PC-9 (cell line): ENCODE measurements around the gene ARFGEF3. TPM values are rescaled to one million over a fixed set of nuclear protein-coding genes. Genes with fewer than 3 reads are reported as not detected.

Experiments
- BruUV-seq: library from RNA; stranded (reverse); fragments of 400-500 nt; replicated peaks from 2 replicates; lab custom pipeline; 2021; lab: Mats Ljungman, UMichigan
- CTCF ChIA-PET: fragments of 300-600 bp; sonication (Branson Sonifier 250); formaldehyde crosslinking; loops from one replicate; lab custom pipeline; 2022; ENCODE audit warnings: antibody characterized with exemption; lab: Charles Lee
- POLR2A ChIA-PET: fragments of 300-600 bp; sonication (Branson Sonifier 250); formaldehyde crosslinking; loops from one replicate; lab custom pipeline; 2022; ENCODE audit warnings: antibody characterized with exemption; ENCODE audit not compliant: unreplicated experiment; lab: Charles Lee
- DNase-seq, 2 experiments: peaks; one replicate each; pipeline versions ENCODE4 v3.0.0 to v3.0.0-alpha.2; 2015 to 2022; ENCODE audit warnings: mixed read lengths in 1 of 2
- H2AFZ ChIP-seq: fragments of 200-600 bp; sonication (generic); 2 replicates; pipeline ENCODE4 v1.8.1; 2017; ENCODE audit warnings: antibody characterized with exemption
- H3F3A ChIP-seq: fragments of 200-600 bp; sonication (generic); 2 replicates; pipeline ENCODE4 v1.8.1; 2017; ENCODE audit warnings: antibody characterized with exemption, mild to moderate bottlenecking, low read depth; ENCODE audit not compliant: insufficient read depth
- H3K27ac ChIP-seq: fragments of 200-600 bp; sonication (generic); 2 replicates; pipeline ENCODE4 v1.6.1; 2016; ENCODE audit warnings: mixed run types
- H3K27me3 ChIP-seq: fragments of 200-600 bp; sonication (generic); 2 replicates; pipeline ENCODE4 v1.6.1; 2016; ENCODE audit warnings: low read depth, mixed run types; ENCODE audit not compliant: insufficient read depth
- H3K36me3 ChIP-seq: fragments of 200-600 bp; sonication (generic); 2 replicates; pipeline ENCODE4 v1.6.1; 2016; ENCODE audit warnings: low read depth, mixed run types
- H3K4me1 ChIP-seq: fragments of 200-600 bp; sonication (generic); replicated peaks from 2 replicates; pipeline ENCODE4 v1.6.1; 2016; ENCODE audit warnings: mixed run types; ENCODE audit not compliant: insufficient read depth
- H3K4me2 ChIP-seq: fragments of 200-600 bp; sonication (generic); 2 replicates; pipeline ENCODE4 v1.6.1; 2017; ENCODE audit warnings: mixed run types
- H3K4me3 ChIP-seq: fragments of 200-600 bp; sonication (generic); 2 replicates; pipeline ENCODE4 v1.6.1; 2016; ENCODE audit warnings: mixed run types
- H3K79me2 ChIP-seq: fragments of 200-600 bp; sonication (generic); 2 replicates; pipeline ENCODE4 v1.6.1; 2017; ENCODE audit warnings: low read depth, mixed run types
- H3K9me2 ChIP-seq: fragments of 200-600 bp; sonication (generic); 2 replicates; pipeline ENCODE4 v1.8.1; 2017; ENCODE audit warnings: mild to moderate bottlenecking; ENCODE audit not compliant: insufficient read depth
- H3K9me3 ChIP-seq: fragments of 200-600 bp; sonication (generic); 2 replicates; pipeline ENCODE4 v1.8.1; 2016; ENCODE audit warnings: low read depth; ENCODE audit not compliant: insufficient read depth
- H4K20me1 ChIP-seq: fragments of 200-600 bp; sonication (generic); 2 replicates; pipeline ENCODE4 v1.8.1; 2017; ENCODE audit not compliant: insufficient read depth
- CTCF ChIP-seq: fragments of 200-600 bp; sonication (generic); conservative IDR thresholded peaks from 2 replicates; pipeline ENCODE4 v1.6.1; 2017; ENCODE audit warnings: mixed run types, antibody characterized with exemption, mild to moderate bottlenecking, moderate library complexity
- EZH2 ChIP-seq: fragments of 200-600 bp; sonication (generic); IDR thresholded peaks from 2 replicates; pipeline ENCODE4 v1.8.0; 2017; ENCODE audit warnings: antibody characterized with exemption, low read depth
- intact Hi-C: fragments of 100-400 bp; cut with micrococcal nuclease; formaldehyde crosslinking; loops from one replicate; pipeline ENCODE4 v1.10.0; 2022; ENCODE audit not compliant: unreplicated experiment
- total RNA-seq: library from RNA; stranded (reverse); gene quantifications from 2 replicates; pipeline ENCODE4 v1.2.3, GENCODE V29; 2021

ARFGEF3 gene
- total RNA-seq, 1 experiment from 2014 or later, result 9.9 TPM

- Histone ChIP-seq H3K9me3 (no peaks in the 10 kb centered on the region), H3K4me2 (no peak overlapping the region), H3K27me3 (no peaks in the 10 kb centered on the region), H3K79me2 (no peaks in the 10 kb centered on the region), H3F3A (no peaks in the 10 kb centered on the region), H3K4me1 (no peaks in the 10 kb centered on the region), H3K27ac (no peak overlapping the region), H3K9me2 (no peaks in the 10 kb centered on the region), H3K36me3 (peaks cover 36% of the 10 kb centered on the region), H4K20me1 (no peaks in the 10 kb centered on the region), H2AFZ (no peak overlapping the region), H3K4me3 (no peak overlapping the region)
- intact Hi-C loops, result no loop called here
- CTCF ChIA-PET, result no interaction called here
- POLR2A ChIA-PET, result no interaction called here
- no peak for DNase-seq
- TF ChIP-seq CTCF (no peak), EZH2 (no peak)
- BruUV-seq, result no TSS peak
Observed at GRCh38 chr6:138296381-138296780, 134.6 kb downstream of the ARFGEF3 start.

DNA sequence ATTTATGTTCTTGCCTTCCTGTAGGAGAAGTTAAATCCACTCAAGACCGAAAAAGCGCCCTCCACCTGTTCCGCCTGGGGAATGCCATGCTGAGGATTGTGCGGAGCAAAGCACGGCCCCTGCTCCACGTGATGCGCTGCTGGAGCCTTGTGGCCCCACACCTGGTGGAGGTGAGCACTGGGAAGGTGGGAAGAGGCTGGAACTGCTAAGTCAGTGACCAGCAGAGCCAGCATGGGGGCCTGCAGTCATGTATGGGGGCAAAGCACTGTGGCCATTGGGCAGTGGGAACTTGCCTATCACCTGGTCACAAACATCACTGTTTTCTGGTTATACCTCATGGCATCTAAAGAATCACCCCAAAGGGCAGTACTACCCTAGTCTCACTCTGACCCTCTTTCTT, 135.0 kb downstream of the ARFGEF3 start:
- DNase-seq, result no peak
- Histone ChIP-seq H3K9me2 (no peaks in the 10 kb centered on the region), H2AFZ (no peak overlapping the region), H3K9me3 (no peaks in the 10 kb centered on the region), H3K4me2 (no peak overlapping the region), H3K27ac (no peak overlapping the region), H3K36me3 (peaks cover 36% of the 10 kb centered on the region), H3K27me3 (no peaks in the 10 kb centered on the region), H3K4me3 (no peak overlapping the region), H3K79me2 (no peaks in the 10 kb centered on the region), H4K20me1 (no peaks in the 10 kb centered on the region), H3F3A (0 out of 2 replicates have a peak, but pooled peaks cover 4% of the 10 kb centered on the region), H3K4me1 (no peaks in the 10 kb centered on the region)
- no TSS peak for BruUV-seq
- ChIA-PET CTCF (no interaction called here), POLR2A (no interaction called here)
- intact Hi-C loops, result no loop called here
- TF ChIP-seq EZH2, result no peak
- no peak for TF ChIP-seq CTCF

- Histone ChIP-seq H3K27me3 (no peaks in the 10 kb centered on the region), H3K79me2 (no peaks in the 10 kb centered on the region), H3K4me1 (no peaks in the 10 kb centered on the region; the same call in 1 of the 2 replicates), H3K9me3 (no peaks in the 10 kb centered on the region), H3K27ac (no peak overlapping the region), H3K36me3 (peaks cover 36% of the 10 kb centered on the region), H3F3A (0 out of 2 replicates have a peak, but pooled peaks cover 6% of the 10 kb centered on the region), H3K4me3 (no peak overlapping the region), H3K9me2 (no peaks in the 10 kb centered on the region), H4K20me1 (no peaks in the 10 kb centered on the region), H2AFZ (no peak overlapping the region), H3K4me2 (no peak overlapping the region)
- POLR2A ChIA-PET, result no interaction called here
- CTCF ChIA-PET, result no interaction called here
- intact Hi-C loops, result no loop called here
- DNase-seq, result no peak
- TF ChIP-seq EZH2 (no peak), CTCF (no peak)
- no TSS peak for BruUV-seq
Observed at GRCh38 chr6:138297761-138298298, 136.1 kb downstream of the ARFGEF3 start.
